GM11168 (cell line): ENCODE measurements around the gene MAEA.
"Not testable (repeated sequence)": the region's sequence is repeated elsewhere in the genome, so short reads cannot be mapped to it uniquely, and the experiment has no call there.

Experiments
- in situ Hi-C: fragments of 300-500 bp; cut with MboI; formaldehyde crosslinking; loops from one replicate; pipeline ENCODE4 v1.12.0; 2022; ENCODE audit warnings: low sequenced_read_pairs; ENCODE audit not compliant: unreplicated experiment

The MAEA gene

DNA sequence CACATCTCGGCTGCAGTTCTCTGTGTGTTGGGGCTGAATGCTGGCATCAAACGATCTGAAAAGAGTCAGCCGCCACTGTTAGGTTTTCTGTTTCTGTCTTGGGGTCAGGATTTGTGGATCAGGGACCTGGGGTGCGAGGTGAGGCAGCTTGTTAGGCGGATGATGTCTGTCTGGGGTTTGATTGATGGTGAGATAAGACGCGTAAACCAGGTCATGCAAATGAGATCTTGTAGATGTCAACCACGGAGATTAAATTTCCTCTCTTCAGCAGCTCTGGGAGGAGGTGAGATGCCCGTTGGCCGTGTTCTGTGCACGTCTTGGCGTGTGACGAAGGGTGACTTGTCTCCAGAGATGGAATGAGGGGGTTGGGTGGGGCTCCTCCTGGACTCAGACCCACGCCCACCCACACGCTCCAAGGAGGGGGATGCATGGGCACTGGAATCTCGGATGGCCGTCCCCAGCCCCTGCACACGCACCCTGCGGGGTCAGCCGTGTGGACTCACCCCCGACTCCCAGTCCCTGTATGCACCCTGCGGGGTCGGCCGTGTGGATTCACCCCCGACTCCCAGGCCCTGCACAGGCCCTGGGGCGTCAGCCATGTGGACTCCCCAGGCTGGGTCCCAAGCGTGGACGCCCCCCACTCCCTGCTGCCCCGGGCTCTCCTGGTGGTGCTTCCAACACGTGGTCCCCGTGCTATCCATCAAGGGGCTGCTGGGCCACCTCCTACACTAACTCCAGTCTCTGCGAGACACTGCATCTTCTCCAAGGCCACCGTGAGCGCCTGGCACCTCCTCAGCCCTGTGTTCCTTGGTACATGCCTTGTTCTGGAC lies 41.3 kb downstream of the MAEA start:
- in situ Hi-C loops: no loop called here

DNA sequence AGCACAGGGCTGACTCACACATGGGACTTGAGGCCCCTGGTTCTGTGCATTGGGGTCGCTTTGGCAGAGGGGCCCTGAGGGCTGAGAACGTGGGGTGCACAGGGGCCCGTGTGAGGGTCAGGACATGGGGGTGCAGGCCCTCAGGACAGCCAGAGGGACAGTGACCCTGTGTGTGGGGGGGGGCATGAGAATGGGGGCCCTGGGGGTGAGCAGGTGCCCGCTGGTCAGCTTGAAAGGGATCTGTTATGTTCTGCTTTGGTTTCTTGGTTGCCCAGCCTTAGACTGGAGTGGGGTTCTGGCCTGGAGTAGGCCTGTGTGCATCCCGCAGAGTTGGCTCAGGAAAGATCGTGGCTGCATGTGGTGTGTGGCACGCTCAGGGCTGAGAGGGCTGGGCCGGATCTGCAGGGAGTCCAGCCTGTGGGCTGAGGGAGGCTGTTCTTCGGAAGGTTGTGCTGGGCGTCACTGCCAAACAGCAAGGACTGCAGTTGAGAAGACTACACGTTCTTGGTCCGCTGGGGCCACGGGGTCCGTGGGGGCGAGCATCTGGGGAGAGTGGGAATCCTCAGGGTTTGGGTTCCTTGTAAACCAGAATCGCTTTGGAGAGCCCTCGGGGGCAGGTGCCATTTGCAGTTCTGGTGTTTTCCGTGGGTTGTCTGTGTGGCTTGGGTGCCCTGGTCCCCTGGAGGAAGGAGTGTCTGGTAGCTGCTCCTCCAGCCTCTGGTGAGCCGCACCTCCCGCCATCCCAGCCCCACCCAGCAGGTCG lies 42.1 kb downstream of the MAEA start:
- in situ Hi-C loops: no loop called here

DNA sequence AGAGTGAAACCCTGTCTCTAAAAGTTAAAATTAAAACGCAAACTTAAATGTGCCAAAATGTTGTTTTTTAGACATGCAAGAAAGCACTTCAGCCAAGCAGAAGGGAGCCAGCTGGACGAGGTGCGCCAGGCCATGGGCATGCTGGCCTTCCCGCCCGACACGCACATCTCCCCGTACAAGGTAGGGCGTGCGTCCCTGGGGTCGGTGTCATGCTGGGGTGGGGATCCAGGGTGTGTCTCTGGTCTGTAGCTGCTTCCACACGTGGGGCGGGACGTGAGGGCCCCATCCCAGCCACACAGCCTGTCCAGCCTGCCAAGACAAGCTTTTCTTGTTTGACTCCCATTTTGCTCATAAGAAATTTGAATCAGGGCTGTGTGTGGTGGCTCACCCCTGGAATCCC lies 43.0 kb downstream of the MAEA start:
- in situ Hi-C loops: no loop called here

DNA sequence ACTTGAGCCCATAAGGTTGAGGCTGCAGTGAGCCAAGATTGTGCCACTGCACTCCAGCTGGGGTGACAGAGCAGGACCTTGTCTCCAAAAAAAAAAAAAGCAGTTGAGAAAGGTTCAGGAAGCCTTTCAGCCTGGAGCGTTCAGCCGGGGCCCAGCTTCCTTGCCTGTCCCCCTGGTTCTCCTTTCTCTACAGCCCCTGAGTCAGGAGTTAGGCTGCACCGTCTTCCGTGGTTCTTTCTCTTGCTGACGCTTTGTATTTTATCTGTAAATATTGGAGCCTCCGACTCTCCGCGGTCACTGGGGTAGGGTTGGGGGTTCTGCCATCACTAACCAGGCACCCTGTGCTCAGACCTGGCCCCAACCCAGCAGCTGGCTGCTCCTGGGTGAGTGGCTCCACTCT lies 43.6 kb downstream of the MAEA start:
- in situ Hi-C loops: no loop called here

DNA sequence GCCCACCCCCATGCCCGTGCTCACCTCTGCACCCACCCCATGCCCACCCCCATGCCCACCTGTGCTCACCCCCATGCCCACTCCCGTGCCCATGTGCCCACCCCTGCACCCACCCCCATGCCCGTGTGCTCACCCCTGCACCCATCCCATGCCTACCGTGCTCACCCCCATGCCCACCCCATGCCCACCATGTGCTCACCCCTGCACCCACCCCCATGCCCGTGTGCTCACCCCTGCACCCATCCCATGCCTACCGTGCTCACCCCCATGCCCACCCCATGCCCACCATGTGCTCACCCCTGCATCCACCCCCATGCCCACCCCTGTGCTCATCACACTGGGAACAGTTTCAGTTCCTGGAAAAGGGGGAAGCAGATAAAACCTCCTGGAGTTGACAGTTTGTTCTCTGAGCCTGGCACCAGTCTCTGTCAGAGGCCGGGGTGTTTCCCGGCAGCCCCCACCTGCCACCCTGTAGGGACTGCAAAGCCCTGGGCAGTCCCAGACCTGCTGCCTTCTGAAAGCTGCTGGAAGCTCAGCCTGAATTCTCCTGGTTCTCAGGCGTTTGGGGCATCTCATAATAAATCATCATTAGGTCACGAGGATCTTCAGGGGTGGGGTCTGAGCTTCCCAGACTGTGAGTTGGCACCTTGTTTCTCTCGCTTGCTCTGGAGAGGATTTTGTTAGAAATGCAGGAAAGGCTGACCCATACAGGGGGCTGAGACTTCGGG lies 44.3 kb downstream of the MAEA start:
- in situ Hi-C loops: not testable (repeated sequence)

DNA sequence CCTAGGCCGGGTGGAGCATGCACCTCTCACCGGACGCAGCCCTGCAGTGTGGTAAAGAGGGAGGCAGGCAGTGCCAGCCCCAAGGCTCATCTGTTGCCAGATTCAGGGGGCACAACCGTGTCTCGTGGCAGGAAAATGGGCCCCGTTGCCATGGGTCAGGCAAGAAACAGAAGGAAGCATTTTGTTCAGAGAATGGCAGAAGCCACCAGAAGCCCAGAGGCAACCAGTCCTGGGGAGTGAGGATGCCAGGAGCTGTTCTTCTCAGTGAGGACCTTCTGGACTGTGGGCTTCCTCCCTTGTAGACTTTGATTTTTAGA lies 44.8 kb downstream of the MAEA start:
- in situ Hi-C loops: no loop called here

DNA sequence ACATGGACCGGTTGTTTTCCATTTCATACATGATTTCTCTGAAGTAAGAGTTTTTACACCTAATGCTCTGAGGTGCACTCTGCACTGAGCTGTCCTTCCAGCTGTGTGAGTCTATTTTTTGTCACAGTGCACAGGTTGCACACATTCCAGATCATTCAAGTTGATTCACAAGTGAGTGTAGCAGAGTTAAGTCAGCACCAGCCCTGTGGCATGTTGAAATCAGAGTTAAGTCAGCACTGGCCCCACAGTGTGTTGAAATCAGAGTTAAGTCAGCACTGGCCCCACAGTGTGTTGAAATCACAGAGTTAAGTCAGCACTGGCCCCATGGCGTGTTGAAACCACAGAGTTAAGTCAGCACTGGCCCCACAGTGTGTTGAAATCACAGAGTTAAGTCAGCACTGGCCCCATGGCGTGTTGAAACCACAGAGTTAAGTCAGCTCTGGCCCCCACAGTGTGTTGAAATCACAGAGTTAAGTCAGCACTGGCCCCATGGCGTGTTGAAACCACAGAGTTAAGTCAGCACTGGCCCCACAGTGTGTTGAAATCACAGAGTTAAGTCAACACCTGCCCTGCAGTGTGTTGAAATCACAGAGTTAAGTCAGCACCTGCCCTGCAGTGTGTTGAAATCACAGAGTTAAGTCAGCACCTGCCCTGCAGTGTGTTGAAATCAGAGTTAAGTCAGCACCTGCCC lies 45.6 kb downstream of the MAEA start:
- in situ Hi-C loops: not testable (repeated sequence)

DNA sequence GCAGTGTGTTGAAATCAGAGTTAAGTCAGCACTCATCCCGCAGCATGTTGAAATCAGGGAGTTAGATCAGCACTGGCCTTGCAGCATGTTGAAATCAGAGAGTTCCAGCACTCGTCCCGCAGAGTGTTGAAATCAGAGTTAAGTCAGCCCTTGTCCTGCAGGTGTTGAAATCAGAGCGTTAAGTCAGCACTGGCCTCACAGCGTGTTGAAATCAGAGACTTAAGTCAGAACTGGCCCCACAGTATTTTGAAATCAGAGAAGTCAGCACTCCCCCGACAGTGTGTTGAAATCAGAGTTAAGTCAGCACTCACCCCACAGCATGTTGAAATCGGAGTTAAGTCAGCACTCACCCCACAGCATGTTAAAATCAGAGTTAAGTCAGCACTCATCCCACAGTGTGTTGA lies 46.4 kb downstream of the MAEA start:
- in situ Hi-C loops: no loop called here

DNA sequence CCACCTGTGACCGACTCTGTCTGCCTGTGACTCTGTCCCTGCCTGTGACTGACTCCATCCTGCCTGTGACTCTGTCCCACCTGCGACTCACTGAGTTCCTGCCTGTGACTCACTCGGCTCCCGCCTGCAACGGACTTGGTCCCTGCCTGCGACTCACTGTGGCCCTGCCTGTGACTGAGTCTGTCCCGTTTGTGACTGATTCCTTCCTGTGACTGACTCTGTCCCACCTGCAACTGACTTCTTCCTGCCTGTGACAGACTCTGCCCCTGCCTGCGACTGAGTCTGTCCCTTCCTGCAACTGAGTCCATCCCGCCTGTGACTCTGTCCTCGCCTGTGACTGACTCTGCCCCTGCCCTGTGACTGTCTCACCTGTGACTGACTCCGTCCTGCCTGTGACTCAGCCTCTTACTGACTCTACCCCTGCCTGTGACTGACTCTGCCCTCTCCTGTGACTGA lies 47.7 kb downstream of the MAEA start:
- in situ Hi-C loops: no loop called here

DNA sequence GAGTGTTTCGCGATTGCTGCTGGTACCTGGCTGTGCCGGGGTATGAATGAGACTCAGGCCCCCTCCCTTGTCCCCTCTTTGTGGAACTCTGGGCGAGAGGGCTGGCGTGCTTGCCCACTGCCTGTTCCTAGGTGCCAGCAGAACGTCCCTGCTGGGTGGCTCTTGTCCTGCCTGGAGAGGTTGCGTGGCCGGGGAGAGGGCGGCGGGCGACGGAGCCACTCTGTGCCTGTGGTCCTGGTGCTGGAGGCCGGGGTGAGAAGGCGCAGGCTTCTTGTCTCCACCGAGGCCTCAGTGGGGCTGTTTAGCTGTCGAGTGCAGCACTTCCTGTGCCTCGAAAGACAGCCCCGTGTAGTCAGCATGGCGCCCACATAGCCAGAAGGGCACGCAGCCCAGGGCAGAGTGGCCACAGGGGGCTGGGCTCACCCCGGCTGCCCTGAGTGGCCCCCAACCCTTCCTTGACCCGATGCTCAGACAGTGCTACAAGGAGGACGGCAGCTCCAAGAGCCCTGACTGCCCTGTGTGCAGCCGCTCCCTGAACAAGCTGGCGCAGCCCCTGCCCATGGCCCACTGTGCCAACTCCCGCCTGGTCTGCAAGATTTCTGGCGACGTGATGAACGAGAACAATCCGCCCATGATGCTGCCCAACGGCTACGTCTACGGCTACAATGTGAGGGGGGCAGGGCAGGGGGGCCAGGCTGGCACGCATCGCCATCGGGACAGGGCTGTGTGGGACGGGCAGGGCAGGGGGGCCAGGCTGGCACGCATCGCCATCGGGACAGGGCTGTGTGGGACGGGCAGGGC lies 48.5 kb downstream of the MAEA start:
- in situ Hi-C loops: no loop called here

DNA sequence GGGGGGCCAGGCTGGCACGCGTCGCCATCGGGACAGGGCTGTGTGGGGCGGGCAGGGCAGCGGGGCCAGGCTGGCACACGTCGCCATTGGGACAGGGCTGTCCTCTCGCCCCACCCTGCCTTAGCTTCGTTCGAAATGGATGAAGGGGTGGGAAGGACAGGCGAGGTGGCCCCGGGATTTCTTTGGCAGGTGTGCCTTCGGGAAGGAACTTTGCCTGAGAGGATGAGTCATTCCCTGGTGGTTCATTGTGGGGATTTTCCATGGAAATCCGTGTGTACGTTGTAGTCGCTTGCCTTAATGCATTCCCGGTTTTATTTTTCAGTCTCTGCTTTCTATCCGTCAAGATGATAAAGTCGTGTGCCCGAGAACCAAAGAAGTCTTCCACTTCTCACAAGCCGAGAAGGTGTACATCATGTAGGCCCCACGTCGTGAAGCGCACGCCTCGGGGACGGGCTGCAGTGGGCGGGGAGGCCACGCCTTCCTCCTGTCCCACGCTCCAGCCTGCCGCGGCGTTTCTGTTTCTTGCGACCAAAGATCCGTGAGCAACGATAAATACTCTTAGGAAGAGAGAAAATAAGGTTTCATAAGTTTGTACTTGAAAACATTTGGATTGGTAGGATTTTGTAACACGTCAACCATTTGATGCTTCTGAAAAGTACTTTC lies 49.2 kb downstream of the MAEA start:
- in situ Hi-C loops: no loop called here

DNA sequence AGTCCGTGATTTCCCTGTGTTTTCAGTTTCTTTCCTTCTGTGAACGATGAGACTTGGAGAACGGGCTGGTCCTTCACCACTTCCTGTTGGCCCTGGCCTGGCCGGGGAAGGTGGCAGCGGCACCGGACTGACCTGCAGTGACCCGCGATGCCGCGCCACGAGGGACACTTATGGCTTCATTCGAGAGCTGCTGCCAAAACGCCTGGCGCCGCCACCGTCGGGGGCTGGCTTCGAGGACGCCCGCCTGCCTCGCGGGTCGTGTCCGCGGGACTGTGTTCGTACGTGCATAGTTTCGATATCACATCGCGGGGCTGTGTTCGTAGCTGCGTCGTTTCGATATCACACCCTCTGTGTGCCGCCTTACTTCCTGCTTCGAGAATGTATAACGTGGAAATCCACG lies 49.8 kb downstream of the MAEA start:
- in situ Hi-C loops: no loop called here

DNA sequence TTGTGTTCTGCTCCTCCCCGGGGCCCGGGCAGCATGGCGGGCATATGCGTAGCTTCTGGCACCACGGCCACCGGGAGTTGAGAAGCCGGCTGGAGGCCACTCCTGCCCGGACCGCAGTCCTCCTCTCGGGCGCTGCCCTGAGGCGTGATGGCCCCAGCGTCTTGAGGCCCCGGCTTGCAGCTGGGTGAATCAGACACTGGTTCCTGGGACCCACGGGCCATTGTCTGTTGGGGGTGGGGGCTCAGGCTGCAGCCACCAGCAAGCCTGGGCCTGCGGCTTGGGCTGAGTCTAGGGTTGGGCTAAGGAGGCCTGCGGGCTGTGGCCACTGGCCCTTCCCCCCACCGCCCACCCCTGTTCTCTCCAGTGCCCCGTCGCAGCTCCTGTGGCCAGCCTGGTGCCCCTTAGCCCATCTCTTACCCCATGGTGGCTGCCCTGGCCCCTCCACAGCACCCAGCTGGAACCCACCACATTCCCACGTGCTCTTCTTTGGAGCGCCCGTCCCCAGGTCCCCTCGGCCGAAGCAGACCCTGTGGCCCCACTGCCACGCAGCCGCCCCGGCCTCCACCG lies 50.6 kb downstream of the MAEA start:
- in situ Hi-C loops: no loop called here

DNA sequence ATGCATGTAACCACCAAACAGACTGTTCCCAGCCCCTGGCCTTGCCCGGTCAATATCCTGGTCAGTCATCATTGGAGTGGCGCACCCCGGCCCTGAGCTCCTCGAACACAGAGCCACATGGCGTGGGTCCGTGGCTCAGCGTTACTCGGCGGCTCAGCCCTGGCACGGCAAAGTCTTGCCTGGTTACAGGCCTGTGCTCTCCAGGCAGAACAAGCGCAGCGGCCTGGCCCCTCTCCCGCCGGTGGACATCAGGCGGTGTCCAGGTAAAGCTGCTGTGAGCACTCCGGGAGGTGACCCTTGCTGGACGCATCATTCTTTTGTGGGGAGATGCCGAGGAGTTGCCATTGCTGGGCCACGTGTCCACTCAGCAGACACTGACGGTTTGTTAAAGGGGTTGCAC lies 51.2 kb downstream of the MAEA start:
- in situ Hi-C loops: no loop called here

DNA sequence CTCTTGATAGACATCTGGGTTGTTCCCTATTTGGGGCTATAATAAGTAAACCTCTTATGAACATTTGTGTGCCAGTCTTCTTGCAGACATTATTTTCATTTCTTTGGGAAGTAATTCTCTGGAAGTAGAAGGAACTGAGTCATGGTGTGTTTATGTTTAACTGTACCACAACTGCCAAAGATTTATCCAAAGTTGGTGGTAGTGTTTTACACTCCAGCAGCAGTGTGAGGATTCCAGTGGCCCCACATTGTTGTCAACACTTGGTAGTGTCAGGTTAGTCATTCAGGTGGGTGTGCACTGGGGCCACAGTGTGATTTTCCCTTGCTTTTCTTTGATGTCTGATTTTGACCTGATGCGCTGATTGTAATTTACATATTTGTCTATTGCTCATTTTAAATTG lies 52.3 kb downstream of the MAEA start:
- in situ Hi-C loops: no loop called here

DNA sequence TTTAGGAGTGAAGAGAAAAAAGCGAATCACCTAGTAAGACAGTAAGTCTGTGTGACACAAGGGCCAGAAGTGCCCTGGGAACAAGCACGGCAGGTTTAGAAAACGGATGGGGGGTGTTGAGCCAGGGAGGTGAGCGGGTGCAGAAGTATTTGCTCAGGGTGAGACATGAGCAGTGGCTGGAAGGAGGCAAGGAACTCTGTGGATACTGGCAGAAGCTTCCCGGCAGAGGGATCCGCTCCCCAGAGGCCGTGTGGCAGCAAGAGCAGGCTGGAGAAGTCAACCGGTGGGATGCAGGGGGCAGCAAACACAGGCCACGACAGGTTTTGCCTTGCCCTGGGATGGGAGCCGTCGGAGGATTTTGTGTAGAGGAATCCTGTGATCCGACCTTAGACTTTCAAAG lies 55.0 kb downstream of the MAEA start:
- in situ Hi-C loops: no loop called here

DNA sequence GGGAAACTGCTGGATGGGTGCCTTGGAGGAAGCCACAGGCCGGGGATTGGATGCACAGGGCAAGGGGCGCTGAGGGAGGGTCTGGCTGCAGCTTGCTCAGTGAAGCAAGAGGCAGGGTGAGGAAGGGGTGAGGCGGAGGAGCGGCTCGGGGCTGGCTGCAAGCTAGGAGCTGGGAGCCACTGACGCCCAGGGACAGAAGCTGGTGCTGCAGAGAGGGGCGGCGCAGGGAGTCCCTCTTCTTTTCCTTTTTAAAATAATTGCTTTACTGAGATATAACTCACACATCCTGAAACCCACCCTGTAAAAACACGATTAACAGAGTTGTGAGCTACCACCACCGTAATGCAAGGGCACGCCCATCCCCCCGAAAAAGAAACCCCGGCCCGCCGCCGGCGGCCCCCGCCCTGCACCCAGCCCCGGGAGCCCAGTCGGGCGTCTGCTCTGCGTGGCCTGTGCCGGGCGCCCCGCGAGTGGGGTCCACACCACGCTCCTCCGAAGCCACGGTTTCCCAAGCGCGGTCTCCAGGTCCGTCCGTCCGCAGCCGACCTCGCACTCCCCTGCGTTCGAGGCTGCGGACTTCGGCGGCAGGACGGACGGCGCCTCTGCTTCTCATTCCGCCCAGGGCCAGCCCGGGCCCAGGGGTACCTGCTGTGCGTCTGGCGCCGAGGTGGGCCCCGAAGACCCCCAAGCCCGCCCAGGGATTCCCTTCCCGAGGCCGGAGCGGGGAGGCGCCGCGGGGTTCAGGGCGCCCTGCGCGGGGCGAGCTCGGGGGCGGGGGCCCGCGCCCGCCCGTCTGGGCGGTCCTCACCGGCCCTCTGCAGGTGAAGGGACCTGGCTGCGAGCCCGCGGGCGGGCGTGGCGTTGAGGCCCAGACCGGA lies 56.5 kb downstream of the MAEA start:
- in situ Hi-C loops: no loop called here

DNA sequence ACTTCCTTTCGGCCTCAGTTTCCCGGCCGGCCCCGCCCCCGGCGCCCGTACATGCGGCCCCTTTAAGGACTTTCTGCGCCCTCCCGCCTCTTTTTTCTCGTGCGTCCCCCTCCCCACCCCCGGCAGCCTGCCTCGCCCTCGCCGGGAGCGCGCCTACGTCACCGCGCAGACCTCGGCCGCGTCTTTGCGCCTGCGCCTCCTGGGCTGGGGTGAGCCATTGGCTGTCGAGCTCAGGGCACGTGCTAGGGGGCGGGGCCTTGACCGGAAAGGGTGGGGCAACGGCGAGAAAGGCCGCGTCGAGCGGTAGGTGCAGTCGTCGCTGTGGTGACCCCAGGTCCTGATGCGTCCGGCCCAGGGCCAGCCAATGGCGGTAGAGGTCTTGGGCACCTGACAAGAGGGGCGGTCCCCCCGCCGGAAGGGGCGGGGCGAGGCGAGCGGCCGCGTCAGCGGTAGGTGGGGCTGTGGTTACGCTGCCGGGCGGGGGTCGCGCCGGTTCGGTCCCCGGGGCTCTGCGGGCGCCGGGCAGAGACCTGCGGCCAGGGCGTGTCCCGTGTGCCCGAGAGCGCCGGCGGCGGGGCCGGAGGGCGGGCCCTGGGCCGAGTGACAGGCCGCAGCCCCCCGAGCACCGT lies 57.2 kb downstream of the MAEA start, which contains the start of gene UVSSA:
Gene UVSSA (plus strand): TSS at position 428 of the 629 bp plus-strand sequence. CDS start 884 bp downstream, outside the sequence.
- in situ Hi-C loops: no loop called here
